GM19023 (cell line): ENCODE measurements around the gene TMPRSS3.

Source experiments
- ATAC-seq: cut with Tn5 transposase; IDR thresholded peaks from one replicate; pipeline ENCODE4 v1.9.1; 2021; ENCODE audit warnings: mild to moderate bottlenecking, moderate library complexity; ENCODE audit not compliant: unreplicated experiment

The TMPRSS3 gene

DNA sequence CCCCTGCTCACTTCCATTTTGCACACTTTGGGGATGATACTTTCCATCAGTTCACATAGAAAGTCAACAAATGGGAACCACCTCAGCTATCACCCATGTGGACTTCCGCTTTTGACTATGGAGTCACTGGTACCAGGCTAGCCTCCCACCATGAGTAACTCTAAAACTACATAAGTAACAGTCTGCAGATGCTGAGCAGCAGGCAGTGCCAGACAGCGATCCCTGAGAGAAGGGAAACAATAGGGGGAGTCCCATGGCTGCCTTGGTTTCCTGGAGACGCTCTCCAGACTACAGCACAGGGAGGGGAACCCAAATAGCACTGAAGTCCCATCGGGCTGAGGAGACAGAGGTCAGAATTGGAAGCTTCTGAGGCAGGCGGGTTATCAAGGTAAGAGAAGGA is 42.2 kb downstream of the TMPRSS3 start:
- no peak for ATAC-seq

DNA sequence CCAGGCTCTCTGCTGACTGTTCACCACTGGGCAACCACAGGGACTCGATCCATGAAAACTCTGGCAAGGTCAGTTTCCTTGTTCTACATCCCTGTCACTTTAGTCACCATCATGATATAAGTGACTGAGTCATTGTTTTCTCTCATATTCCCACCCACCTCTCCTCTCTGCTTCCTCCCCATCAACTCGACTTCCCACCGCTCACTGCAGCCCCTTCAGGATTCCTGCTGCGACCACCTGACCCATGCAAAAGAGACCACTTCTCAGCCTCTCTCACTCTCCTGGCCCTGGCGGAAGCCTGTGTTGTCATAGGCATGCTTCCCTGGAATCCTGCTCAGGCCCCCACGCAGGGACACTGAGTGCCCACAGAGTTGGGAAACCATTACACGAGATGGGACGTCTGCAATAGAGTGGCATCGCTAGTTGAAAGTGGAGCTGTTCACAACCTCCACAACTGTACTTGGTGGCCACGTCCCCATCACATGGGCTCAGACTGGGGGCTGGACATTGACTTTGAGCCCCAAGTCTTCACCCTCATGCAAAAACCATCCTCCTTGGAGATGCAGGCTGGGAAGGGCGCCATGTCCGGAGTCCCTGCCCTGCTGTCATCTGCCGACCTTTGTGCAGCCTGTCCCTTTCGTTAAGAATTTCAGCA is 43.3 kb downstream of the TMPRSS3 start:
- ATAC-seq = no peak

DNA sequence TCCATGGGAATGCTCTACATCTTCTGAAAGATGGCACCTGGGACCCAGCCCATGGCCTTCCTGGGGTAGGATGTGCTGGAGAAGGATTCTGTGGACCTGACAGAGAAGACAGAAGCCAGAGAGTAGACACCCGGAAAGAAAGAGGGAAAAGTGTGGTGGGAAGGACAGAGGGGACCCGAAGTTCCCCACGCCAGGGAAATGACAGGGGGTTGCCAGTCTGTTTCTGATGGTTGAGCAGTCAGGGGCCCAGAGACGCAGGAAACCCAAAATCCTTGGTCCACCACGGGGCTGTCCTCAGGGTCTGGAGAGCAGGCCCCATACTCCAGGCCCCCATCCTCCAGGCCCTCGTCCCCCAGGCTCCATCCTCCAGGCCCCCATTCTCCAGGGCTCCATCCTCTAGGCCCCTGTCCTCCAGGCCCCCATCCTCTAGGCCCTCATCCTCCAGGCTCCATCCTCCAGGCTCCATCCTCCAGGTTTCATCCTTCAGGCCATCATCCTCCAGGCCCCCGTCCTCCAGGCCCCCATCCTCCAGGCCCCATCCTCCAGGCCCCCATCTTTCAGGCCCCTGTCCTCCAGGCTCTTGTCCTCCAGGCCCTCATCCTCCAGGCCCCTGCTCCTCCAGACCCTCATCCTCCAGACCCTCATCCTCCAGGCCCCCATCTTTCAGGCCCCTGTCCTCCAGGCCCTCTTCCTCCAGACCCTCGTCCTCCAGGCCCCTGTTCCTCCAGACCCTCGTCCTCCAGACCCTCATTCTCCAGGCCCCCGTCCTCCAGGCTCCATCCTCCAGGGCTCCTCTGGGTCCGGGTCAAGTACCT is 44.0 kb downstream of the TMPRSS3 start:
- no peak for ATAC-seq

DNA sequence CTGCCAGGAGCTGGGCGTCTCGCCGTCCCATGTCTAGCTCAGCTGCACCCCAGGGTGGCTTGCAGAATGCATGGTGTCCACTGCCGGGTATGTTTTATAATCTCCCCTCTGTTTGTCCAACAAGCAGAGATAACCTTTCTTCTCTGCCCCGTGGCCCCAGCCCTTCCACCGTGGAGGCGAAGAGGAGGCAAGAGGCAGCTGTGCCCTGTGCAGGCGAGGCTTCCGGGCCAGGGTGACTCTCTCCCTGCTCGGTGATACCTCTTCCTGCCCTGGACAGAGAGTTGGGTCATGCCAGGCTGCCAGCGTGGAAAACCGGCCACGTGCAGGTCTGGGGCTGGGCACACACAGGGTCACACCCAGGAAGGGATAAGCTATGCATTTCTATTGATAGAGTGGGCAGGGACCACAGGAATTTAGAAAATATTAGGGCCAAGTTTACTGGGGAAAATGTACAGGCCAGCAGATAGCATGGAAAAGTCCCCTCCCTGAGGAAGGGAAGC is 44.9 kb downstream of the TMPRSS3 start, which contains the start of gene TFF2:
Gene TFF2 (minus strand): TSS at position 68 of the 500 bp plus-strand sequence. CDS start 37 bp downstream, at position 31.
- no peak for ATAC-seq

DNA sequence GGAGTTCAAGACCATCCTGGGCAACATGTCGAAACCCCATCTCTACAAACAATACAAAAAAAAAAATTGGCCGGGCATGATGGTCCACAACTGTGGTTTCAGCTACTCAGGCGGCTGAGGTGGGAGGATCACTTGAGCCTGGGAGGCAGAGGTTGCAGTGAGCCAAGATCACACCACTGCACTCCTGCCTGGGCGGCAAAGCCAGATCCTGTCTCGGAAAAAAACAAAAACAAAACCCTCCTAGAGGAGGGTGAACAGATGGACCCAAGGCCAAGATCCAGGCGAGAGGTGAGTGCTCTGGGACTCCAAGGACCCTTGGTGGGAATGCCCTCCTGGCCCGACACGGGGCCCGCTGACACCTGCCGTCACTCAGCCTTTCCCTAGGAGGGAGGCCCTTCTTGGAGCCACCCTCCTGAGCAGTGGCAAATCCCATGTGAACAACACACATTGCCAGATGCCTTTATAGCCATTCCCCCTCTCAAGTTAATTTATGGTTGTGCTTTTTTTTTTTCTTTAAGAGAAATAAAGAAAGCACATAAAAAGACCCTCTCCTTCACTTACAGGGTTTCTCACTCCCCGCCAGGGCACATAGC is 45.4 kb downstream of the TMPRSS3 start:
- ATAC-seq = no peak

DNA sequence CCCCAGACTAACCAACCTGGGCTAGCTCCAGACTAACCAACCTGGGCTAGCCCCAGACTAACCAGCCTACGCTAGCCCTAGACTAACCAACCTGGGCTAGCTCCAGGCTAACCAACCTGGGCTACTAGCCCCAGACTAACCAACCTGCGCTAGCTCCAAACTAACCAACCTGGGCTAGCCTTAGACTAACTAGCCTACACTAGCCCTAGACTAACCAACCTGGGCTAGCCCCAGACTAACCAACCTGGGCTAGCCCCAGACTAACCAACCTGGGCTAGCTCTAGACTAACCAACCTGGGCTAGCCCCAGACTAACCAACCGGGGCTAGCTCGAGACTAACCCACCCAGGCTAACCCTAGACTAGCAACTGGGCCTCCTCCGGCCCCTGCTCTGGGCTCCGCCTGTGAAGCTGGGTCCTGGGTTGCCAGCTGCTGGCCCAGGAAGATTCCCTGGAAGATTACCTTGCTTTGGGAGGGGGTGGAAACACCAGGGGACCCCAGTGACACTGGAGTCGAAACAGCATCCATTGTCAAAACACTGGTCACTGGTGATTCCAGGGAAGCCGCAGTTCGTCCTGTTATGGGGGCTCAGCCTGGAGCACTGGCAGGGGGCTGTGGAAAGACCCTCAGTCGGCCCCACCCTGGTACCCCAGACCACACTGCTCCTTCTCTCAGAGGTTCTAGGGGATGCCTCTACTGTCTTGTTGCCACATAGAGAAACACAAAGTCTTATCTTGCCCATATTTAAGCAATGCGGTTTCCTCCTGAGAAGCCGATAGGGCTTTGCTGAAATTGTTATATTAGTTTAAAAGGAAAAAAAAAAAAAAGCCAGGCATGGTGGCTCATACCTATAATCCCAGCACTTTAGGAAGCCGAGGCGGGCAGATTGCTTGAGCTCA is 46.2 kb downstream of the TMPRSS3 start:
- no peak for ATAC-seq

DNA sequence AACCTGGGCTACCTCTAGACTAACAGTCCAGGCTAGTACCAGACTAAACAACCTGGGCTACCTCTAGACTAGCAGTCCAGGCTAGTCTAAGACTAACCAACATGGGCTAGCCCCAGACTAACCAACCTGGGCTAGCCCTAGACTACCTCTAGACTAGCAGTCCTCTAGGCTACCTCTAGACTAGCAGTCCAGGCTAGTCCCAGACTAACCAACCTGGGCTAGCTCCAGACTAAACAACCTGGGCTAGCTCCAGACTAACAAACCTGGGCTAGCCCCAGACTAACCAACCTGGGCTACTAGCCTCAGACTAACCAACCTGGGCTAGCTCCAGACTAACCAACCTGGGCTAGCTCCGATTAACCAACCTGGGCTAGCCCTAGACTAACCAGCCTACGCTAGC is 47.1 kb downstream of the TMPRSS3 start:
- no peak for ATAC-seq

DNA sequence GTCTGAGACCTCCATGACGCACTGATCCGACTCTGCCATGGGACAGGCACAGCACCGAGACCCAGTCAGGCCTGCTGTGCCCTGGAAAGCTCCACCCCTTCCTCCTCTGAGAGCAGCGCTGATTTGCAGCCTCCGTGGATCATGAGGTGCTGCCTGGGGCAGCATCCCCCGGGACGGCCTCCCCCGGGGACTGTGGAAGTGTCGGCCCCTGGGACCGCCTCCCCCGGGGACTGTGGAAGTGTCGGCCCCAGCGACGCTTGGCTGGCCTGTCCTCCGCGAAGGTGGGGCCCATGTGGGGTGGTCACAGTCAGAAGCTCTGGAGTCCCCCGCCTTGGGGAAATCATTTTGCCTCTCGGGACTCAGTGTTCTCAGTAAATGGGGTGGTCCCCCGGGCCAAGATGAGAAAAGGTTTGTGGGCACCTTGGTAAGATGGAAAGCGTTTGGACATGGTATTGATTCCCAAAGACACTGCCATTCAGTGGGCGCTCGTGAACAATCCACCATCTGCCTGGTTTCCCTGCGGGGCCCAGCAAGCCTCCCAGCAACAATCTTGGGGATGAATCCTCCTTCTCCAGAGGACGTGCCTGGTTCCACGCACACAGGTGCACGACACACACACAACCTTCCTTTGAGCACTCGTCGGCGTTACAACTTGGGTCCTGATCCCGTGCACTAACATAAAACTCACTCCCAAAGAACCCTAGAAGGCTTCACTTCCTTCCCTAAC is 48.1 kb downstream of the TMPRSS3 start:
- no peak for ATAC-seq

DNA sequence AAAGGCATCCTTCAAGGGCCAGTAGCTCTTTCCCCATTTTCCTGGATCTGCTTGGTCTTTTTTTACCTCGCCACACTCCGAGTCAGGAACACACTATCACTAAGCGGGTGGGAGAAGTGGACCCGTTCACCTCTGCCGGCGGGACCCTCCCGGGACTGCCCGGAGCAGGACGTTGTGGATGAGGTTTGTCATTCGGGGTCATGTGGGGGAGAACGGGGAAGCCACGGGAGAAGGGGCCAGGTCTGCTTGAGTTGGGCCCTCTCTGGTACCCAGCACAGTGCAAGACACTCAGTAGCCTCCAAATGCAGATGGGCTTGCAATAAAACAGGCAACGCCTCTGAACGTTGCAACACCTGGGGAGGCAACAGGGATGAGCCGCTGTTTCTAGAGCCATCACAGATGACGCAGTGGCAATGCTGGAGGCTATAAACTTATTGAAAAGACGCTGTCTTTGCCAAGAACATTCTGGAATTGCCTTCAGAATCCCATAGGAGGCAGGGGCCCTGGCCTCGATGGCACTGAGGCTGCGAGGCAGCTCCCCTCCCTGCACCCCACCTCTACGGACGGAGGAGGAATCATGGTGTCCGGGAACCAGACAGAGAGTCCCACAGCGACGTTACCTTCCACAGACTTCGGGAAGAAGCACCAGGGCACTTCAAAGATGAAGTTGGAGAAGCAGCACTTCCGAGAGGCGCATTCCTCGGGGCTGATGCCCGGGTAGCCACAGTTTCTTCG is 48.8 kb downstream of the TMPRSS3 start:
- no peak for ATAC-seq

DNA sequence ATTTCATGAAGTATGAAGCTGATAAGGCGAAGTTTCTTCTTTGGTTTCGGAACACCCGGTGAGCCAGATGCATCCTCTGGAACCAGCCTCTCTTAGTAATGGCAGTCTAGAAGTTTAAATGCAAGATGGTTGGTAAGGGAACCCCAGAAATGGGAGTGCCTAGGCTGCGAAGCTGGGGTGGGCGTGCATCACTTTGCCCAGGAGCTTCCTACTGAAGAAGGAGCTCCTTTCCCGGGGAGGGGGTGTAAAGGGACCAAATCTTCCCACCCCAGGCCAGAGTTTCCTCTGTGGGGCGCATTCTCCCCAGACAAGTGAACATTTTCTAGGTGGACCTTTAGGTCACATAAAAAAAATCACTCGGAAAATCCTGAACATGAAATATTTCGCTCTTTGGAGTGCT is 49.4 kb downstream of the TMPRSS3 start:
- ATAC-seq = no peak

DNA sequence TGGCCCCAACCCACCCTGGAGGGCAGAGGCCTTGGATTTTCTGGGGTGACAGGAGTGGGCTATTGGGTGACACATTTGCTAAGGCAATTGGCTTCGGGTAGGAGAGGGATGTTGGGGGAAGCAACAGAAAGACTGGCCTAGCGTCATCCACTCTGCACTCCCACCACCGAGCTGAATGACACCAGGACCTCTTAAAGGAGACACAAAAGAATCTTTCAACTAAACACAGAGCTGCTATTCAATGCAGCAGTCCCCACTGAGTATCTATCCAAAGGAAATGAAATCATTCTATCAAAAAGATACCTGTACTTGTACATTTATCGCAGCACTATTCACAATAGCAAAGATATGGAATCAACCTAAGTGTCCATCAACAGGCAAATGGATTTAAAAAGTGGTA is 51.2 kb downstream of the TMPRSS3 start:
- no peak for ATAC-seq

DNA sequence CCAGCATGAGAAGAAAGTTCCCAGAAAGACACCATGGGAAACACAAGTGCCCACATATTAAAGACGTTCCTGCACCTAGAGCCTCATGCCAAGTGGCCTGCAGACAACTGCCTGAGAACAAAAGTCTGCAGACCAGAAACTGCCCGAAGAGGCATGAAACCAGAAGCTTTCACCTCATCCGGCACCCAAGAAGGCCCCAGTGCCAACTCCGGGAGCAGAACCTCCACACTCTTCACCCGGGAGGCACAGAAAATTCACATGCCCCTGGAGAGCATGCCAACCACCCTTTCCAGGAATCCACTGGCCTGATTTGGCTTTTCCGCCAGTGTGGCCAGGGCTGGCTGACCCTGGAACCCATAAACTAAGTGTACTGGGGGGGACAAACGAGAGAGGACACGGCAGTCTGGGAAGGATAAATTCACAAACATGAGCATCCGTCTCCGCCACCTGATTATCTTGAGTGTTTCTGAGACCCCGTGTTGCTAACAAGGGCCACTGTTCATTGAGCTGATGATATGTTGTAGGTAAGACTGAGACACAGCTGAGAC is 51.8 kb downstream of the TMPRSS3 start:
- no peak for ATAC-seq

DNA sequence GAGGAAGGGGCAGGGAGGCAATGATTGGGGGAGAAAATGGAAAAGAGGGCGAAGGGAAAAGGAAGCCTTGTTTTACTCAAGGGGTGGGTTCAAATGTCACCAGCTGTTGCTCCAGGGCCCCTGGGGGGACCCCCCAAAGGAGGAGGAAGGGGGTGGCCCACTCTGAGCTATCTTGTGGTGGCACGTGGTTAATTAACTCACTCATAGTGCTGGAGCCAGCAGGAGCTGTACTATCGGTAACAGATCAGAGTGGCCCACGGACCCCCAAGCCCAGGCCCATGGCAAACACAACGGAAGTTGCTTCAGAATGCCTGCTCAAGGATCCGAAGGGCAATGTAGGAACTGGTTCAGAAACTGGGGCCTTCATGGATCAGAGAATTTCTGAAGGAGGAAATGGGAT is 52.3 kb downstream of the TMPRSS3 start:
- no peak for ATAC-seq

DNA sequence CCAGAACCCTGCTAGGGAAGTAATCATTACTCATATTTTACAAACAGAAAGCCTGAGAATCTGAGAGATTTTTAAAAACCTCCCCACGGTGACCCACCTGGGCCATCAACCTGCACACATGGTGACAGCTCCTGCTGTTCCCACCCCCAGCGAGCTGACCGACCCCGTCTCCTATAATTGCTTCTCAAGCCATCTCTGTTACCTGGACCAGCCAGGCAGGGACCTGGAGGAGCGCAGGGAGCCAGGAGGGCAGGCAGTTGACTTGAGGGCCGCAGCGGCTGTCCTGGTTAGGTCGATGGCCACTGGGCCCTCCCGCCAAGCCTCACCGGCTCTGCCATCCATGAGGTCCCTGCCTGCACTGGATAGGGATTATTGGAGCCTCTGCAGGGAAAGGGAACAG is 52.8 kb downstream of the TMPRSS3 start:
- ATAC-seq = no peak

DNA sequence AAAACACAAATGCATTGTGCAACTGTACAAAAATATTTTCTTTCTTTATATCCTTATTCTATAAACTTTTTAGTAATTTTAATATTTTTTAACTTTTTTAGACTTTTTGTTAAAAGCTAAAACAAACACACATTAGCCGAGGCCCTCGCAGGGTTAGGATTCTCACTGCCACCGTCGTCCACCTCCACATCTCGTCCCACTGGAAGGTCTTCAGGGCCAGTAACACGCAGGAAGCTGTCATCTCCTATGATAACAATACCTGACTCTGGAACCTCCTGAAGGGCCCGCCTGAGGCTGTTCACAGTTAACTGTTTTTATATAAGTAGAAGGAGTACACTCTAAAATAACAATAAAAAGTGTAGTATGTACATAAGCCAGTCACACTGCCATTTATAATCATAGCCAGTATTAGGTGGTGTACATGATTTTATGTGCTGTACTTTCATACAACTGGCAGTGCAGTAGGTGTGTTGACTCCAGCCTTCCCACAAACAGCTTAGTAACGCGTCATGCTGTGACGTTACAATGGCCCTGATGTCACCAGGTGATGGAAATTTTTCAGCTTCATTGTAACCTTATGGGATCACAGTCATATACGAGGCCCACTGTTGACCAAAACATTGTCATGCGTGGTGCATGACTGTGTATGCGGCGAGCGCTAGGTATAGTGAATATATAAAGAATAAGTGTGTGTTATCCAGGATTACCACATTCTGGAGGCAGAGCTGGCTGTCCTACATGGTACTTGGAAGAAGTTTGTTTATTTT is 53.9 kb downstream of the TMPRSS3 start:
- no peak for ATAC-seq

DNA sequence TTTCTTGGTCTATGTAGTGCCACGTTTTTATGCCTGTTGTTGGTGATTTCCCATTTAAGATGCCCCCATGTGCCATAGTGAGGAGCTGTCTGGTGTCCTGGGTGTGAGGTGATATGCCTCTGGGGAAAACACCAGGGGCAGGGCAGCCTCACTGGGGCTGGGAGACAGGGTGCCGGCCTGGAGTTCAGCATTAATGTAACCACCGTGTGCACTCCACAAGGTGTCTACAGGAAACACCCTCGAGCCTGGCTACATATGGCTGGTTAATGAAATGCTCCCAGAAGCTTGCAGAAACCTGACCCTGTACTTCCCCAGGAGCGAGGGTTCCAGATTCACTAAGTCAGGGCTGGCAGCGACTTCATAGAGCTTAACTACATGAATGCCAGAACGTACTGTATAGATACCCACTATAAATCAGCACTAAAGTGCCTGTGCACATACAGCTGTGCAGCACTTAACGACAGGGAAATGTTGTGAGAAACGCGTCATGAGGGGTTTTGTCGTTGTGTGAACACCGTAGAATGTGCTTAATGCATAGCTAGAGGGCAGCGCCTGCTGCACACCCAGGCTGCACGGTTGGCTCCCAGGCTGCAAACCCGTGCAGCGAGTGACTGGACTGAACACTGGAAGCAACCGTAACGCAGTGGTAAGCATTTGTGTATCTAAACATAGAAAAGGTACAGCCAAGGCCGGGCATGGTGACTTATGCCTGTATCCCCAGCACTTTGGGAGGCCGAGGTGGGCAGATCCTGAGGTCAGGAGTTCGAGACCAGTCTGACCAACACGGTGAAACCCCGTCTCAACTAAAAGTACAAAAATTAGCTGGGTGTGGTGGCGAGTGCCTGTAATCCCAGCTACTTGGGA is 55.4 kb downstream of the TMPRSS3 start:
- ATAC-seq = no peak
